ENCODE measurements around the gene DRD1. TPM values are rescaled to one million over a fixed set of nuclear protein-coding genes. Genes with fewer than 3 reads are reported as not detected.

Gene DRD1
- total RNA-seq, 1 experiment from 2014 or later: 0.54 TPM

- Histone ChIP-seq H3K4me1 (ENCODE audit: control insufficient read depth in 1 of 2, insufficient read depth in 2 of 2, low read length in 2 of 2) (no peaks in the 10 kb centered on the region), H4K20me1 (ENCODE audit: insufficient read depth) (peaks cover 36% of the 10 kb centered on the region; the same call in 1 of the 2 replicates), H3K9me2 (ENCODE audit: insufficient read depth) (no peaks in the 10 kb centered on the region), H3K79me2 (ENCODE audit: insufficient read depth, low read length) (peaks cover 100% of the 10 kb centered on the region), H3K9ac (ENCODE audit: low read length) (no peak overlapping the region), H3K9me3 (ENCODE audit: control insufficient read depth in 1 of 2, insufficient read depth in 1 of 2, low read depth in 1 of 2, low read length in 2 of 2) (no peaks in the 10 kb centered on the region), H3K4me3 (replicated peaks in 1 of 2; ENCODE audit: low read depth in 1 of 2, low read length in 2 of 2) (no peak overlapping the region), H3K27me3 (ENCODE audit: insufficient read depth, low read length) (no peaks in the 10 kb centered on the region), H3K4me2 (ENCODE audit: low read length) (no peak overlapping the region), H3K36me3 (ENCODE audit: control insufficient read depth in 1 of 2, insufficient read depth in 2 of 2, low read length in 2 of 2) (peaks cover 15 to 51% of the 10 kb centered on the region in 2 experiments; a peak in 3 of 4 replicates), H3K27ac (ENCODE audit: low read depth, low read length) (no peak overlapping the region), H2AFZ (ENCODE audit: low read depth, low read length, poor library complexity, severe bottlenecking) (no peak overlapping the region)
- TF ChIP-seq SRF (IDR thresholded peaks at IDR 0.05; ENCODE audit: low read depth) (no peak), ELF1 (IDR thresholded peaks at IDR 0.05; ENCODE audit: borderline replicate concordance, low read depth) (no peak), SP1 (IDR thresholded peaks at IDR 0.05; ENCODE audit: low read depth) (no peak)
- DNase-seq (ENCODE audit: low read depth, low spot score) (no peak), ATAC-seq (no peak)
- POLR2A ChIA-PET: no interaction called here
- RAD21 ChIA-PET (ENCODE audit: low non-redundant PET in 1 of 2, low total read pairs in 2 of 2, uncharacterized antibody in 2 of 2, unreplicated experiment in 2 of 2): no interaction called here
- CTCF ChIA-PET: no interaction called here
- intact Hi-C loops (cut with micrococcal nuclease): no loop called here
- no TSS peak for BruUV-seq (replicated peaks)
Measured at GRCh38 chr5:175485631-175486030, 41.6 kb upstream of the DRD1 start.

- H4K20me1 ChIP-seq (ENCODE audit: insufficient read depth): peaks cover 33% of the 10 kb centered on the region; the same call in 1 of the 2 replicates
- intact Hi-C loops (cut with micrococcal nuclease): no loop called here
- ATAC-seq (no peak), DNase-seq (ENCODE audit: low read depth, low spot score) (no peak)
- H3K36me3 ChIP-seq (ENCODE audit: control insufficient read depth in 1 of 2, insufficient read depth in 2 of 2, low read length in 2 of 2): peaks cover 16 to 48% of the 10 kb centered on the region in 2 experiments; a peak in 3 of 4 replicates
- BruUV-seq (replicated peaks): no TSS peak
- no peak overlapping the region for H3K9ac ChIP-seq (ENCODE audit: low read length)
- no peak overlapping the region for H2AFZ ChIP-seq (ENCODE audit: low read depth, low read length, poor library complexity, severe bottlenecking)
- no peaks in the 10 kb centered on the region for H3K9me3 ChIP-seq (ENCODE audit: control insufficient read depth in 1 of 2, insufficient read depth in 1 of 2, low read depth in 1 of 2, low read length in 2 of 2)
- no peak overlapping the region for H3K27ac ChIP-seq (ENCODE audit: low read depth, low read length)
- H3K27me3 ChIP-seq (ENCODE audit: insufficient read depth, low read length): no peaks in the 10 kb centered on the region
- no peak overlapping the region for H3K4me3 ChIP-seq (replicated peaks in 1 of 2; ENCODE audit: low read depth in 1 of 2, low read length in 2 of 2)
- ChIA-PET CTCF (no interaction called here), RAD21 (ENCODE audit: low non-redundant PET in 1 of 2, low total read pairs in 2 of 2, uncharacterized antibody in 2 of 2, unreplicated experiment in 2 of 2) (no interaction called here), POLR2A (no interaction called here)
- H3K9me2 ChIP-seq (ENCODE audit: insufficient read depth): no peaks in the 10 kb centered on the region
- peaks cover 2 to 4% of the 10 kb centered on the region in 2 experiments; a peak in 3 of 4 replicates for H3K4me1 ChIP-seq (ENCODE audit: control insufficient read depth in 1 of 2, insufficient read depth in 2 of 2, low read length in 2 of 2)
- peaks cover 100% of the 10 kb centered on the region for H3K79me2 ChIP-seq (ENCODE audit: insufficient read depth, low read length)
- H3K4me2 ChIP-seq (ENCODE audit: low read length): no peak overlapping the region
- no peak for TF ChIP-seq YY1 (IDR thresholded peaks at IDR 0.05; ENCODE audit: extremely low read depth, insufficient replicate concordance, low read depth, low read length)
- no peak for TF ChIP-seq EZH2phosphoT487 (IDR thresholded peaks at IDR 0.05; ENCODE audit: borderline replicate concordance)
- no peak for TF ChIP-seq MAX (IDR thresholded peaks at IDR 0.05)
- no peak for TF ChIP-seq SIN3A (IDR thresholded peaks at IDR 0.05; ENCODE audit: low read depth)
- TF ChIP-seq FOSL1 (IDR thresholded peaks at IDR 0.05; ENCODE audit: low read depth): no peak
- TF ChIP-seq CEBPB (IDR thresholded peaks at IDR 0.05; ENCODE audit: low read depth): no peak
- TF ChIP-seq ZNF274 (IDR thresholded peaks at IDR 0.05; ENCODE audit: low read depth, low read length): no peak
Measured at GRCh38 chr5:175484829-175485228, 40.8 kb upstream of the DRD1 start.

Data from HCT116 (cell line).